GM12875 (cell line): ENCODE measurements around the gene AP1G2.

Experiments used
- H3K4me3 ChIP-seq: one replicate; pipeline ENCODE4 v1.5.1; 2011; ENCODE audit warnings: low read depth, low read length, control low read depth
- TF ChIP-seq, protein P1 (sequence below): IDR thresholded peaks from 2 replicates; pipeline ENCODE4 v1.5.1; 2011; ENCODE audit warnings: low read depth, mild to moderate bottlenecking, control low read depth, inconsistent platforms, low read length, moderate library complexity, borderline replicate concordance; ENCODE audit not compliant: insufficient read depth

AP1G2 gene

DNA sequence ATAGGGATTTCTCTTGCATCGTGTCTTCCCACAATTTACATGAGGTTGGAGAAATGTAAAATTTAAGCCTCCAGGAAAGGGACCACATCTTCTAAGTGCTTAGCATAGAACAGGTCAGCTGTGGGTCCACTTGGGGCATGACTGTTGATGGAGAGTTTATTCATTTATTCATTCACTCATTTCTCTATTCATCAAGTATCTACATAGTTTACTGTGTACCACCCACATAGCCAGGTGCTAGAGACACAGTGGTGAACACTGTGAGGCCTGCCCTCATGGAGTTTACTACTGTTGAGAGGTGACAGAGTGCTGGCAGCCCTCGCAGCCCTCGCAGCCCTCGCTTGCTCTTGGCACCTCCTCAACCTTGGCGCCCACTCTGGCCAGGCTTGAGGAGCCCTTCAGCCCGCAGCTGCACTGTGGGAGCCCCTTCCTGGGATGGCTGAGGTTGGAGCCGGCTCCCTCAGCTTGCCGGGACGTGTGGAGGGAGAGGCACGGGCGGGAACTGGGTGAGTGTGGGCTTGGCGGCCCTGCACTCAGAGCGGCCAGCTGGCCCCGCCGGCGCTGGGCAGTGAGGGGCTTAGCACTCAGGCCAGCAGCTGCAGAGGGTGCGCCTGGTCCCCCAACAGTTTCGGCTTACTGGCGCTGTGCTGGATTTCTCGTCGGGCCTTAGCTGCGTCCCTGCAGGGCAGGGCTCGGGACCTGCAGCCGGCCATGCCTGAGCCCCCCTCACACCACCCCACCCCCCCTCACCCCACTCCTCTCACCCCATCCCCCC lies 12.7 kb upstream of the AP1G2 start:
- no peak overlapping the region for H3K4me3 ChIP-seq
- TF ChIP-seq, protein P1, sequence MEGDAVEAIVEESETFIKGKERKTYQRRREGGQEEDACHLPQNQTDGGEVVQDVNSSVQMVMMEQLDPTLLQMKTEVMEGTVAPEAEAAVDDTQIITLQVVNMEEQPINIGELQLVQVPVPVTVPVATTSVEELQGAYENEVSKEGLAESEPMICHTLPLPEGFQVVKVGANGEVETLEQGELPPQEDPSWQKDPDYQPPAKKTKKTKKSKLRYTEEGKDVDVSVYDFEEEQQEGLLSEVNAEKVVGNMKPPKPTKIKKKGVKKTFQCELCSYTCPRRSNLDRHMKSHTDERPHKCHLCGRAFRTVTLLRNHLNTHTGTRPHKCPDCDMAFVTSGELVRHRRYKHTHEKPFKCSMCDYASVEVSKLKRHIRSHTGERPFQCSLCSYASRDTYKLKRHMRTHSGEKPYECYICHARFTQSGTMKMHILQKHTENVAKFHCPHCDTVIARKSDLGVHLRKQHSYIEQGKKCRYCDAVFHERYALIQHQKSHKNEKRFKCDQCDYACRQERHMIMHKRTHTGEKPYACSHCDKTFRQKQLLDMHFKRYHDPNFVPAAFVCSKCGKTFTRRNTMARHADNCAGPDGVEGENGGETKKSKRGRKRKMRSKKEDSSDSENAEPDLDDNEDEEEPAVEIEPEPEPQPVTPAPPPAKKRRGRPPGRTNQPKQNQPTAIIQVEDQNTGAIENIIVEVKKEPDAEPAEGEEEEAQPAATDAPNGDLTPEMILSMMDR: no peak

DNA sequence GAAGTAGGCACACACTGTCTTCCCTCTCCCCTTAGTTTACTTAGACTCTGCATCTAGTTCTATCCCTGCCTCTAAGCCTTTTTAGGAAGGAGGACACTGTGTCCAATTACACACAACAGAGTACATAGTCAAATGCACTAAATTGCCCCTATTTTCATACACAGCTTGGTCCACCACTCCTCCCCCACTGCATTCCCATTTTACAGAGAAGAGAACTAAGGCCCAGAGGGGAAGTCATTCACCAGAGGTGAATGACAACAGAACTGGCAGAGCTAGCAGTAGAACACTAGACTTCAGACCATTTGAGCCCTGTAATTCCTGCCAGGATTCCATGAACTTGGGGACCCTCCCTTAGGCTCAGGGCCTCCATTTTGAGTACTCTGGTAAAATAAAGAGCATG lies 12.1 kb upstream of the AP1G2 start:
- no peak overlapping the region for H3K4me3 ChIP-seq
- TF ChIP-seq, protein P1: no peak

DNA sequence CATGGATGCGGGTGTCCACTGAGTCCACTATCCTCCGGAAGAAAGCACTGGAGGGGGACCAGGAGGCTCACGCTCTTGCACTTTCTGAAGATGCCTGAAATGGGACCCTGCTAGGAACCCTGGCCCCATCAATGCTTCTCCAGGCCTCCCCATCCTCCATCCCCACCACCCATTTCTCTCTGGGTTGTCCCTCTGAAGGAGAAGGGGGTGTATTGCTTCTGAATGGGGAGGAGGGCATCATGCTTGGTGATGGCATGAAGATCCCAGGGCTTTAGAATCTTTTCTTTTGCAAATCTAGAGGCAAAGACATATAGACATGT lies 11.7 kb upstream of the AP1G2 start:
- H3K4me3 ChIP-seq: no peak overlapping the region
- TF ChIP-seq, protein P1: no peak

DNA sequence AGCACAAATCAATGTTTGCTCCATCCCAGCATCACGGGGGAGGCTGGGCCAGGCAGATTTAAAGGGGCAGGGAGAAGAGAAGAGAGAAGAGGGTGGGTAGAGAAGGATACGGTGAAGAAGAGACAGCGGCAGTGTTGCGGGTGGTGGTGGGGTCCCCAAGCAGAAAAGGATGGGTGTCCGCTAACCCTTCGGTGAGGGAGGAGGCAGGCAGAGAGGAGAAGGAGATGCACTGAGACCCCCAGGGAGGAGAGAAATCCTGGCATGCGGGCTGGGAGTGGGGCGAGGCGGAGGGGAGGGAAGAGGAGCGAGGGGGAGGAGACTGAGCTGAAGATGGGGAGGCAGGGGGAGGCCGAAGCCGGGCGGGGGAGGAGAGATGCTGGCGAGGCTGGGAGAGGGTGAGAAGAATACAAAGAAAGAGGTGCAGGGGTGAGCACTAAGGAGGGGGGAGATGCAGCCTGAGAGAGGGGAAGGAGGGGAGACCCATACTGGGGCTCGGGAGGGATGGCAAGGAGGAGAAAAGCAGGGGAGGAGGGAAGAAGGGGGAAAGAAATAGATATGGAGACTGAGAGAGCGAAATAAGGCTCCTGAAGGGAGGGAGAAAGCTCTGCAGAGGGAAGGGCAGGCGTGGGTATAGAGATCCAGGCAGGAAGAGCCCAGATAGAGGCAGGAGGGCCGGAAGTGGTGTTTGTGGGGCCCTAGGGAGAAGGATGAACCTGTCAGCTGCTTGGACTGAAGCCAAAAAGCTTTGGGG lies 11.1 kb upstream of the AP1G2 start, which contains the start of gene JPH4:
Gene JPH4, minus strand, starts transcription at position 231 of the 751 bp plus-strand sequence. CDS start 1,337 bp downstream, outside the sequence.
- peak within 1 kb of the TSS; percentile 43 for H3K4me3 ChIP-seq
- TF ChIP-seq, protein P1: no peak

DNA sequence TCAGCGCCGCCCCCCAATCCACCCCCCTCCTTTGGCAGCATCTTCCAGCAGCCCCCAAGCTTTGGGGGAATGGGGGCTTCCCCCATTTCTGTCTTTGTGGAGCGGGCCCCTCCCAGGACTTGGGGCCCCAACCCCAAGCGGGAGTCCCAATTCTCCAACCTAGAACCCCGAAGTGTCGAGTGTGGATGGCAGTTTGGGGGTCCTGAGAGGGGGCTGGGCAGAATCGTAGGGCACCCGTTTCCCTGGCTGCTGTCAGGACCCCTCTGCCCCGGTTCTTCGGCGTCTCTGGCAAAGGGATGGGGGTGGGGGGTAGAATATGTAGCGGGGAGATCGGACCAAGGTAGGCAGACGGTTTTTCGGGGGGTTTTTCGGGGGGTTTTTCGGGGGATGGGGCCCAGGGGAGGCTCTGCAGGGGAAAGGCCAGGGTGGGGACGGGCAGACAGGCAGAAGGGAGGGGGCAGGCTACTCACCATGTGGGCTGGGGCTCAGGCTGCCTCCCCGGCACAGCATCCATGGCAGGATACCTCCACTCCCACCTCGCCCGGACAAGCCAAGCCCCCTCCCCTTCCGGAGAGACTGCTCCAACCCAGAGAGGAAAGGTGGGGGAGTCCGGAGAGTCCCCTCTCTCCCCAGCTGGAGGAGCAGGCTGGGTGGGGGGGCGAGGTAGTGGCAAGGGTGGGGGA lies 10.3 kb upstream of the AP1G2 start:
- H3K4me3 ChIP-seq: peak overlapping the region; percentile 43
- TF ChIP-seq, protein P1: no peak

DNA sequence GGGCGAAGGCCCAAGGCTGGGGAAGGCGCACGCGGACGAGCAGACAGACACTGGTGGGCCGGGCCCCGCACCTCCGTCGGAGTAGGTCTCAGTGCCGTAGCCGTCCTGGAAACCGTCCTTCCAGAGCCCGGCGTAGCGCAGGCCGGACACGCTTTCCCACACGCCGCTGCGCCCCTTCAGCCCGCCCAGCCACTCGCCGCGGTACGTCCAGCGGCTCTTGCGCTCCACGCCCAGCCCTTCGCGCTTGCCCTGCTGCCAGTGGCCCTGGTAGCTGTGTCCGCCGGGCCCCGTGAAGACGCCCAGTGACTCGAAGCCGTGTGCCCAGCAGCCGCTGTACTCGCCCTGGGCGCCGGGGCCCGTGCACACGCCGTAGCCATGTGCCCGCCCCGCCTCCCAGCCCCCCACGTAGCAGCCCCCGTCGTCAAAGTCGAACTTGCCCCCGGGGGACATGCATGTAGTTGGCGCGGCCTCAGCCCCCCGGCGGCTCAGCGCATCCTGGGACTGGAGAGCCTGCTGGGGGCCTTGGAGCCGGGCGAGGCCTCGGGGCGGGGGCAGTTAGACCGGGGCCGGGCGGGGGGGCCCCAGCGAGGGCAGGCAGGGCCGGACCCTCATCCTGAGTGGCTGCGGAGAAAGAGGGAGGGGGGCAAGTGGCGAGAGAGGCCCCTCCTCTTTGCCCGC lies 9.6 kb upstream of the AP1G2 start:
- H3K4me3 ChIP-seq: peak overlapping the region; percentile 43
- TF ChIP-seq, protein P1: no peak
